SK-N-SH (cell line): ENCODE results near the gene TRAPPC8. TPM values are rescaled to one million over a fixed set of nuclear protein-coding genes. Genes with fewer than 3 reads are reported as not detected.

Source experiments
- CTCF ChIA-PET: fragments of 300-600, 350-600 bp; formaldehyde crosslinking; extraction: SDS; loops from one replicate; lab custom pipeline; 2021; lab: Yijun Ruan, JAX
- POLR2A ChIA-PET: fragments of 350-600 bp; sonication (Branson Sonifier 250); formaldehyde crosslinking; extraction: SDS; loops from one replicate; lab custom pipeline; 2020; ENCODE audit warnings: antibody characterized with exemption, inconsistent platforms; lab: Yijun Ruan, JAX
- DNase-seq: peaks from one replicate; pipeline ENCODE4 v3.0.0; 2012
- H2AFZ ChIP-seq: fragments of 200-600 bp; sonication (generic); 2 replicates; pipeline ENCODE4 v1.8.1; 2016; ENCODE audit warnings: antibody characterized with exemption, mild to moderate bottlenecking, low read depth
- H3F3A ChIP-seq: fragments of 200-600 bp; sonication (generic); replicated peaks from 2 replicates; pipeline ENCODE3; 2016; ENCODE audit warnings: antibody characterized with exemption, mild to moderate bottlenecking; ENCODE audit not compliant: insufficient read depth
- H3K27ac ChIP-seq, 2 experiments: fragments of 200-500 bp in 1 of 2; fragments of 200-600 bp in 1 of 2; sonication (Bioruptor generic) in 1 of 2; sonication (generic), shearing (Covaris generic) in 1 of 2; 2 replicates each; pipeline versions ENCODE4 v1.5.1 to v1.6.1; 2014 to 2016; ENCODE audit warnings: low read depth in 2 of 2, inconsistent platforms in 1 of 2, low read length in 1 of 2, mild to moderate bottlenecking in 1 of 2, mixed read lengths in 1 of 2
- H3K27me3 ChIP-seq: fragments of 200-600 bp; sonication (generic), shearing (Covaris generic); 2 replicates; pipeline ENCODE4 v1.6.1; 2016; ENCODE audit warnings: mixed run types; ENCODE audit not compliant: insufficient read depth
- H3K36me3 ChIP-seq, 2 experiments: fragments of 200-500 bp in 1 of 2; fragments of 200-600 bp in 1 of 2; sonication (Bioruptor generic) in 1 of 2; sonication (generic) in 1 of 2; replicated peaks in 1 of 2; 2 replicates each; pipeline versions ENCODE3 to v1.5.1; 2014 to 2016; ENCODE audit warnings: low read length in 1 of 2, mild to moderate bottlenecking in 1 of 2; ENCODE audit not compliant: insufficient read depth in 2 of 2, control insufficient read depth in 1 of 2
- H3K4me1 ChIP-seq, 2 experiments: fragments of 200-500 bp in 1 of 2; fragments of 200-600 bp in 1 of 2; sonication (Bioruptor generic) in 1 of 2; sonication (generic), shearing (Covaris generic) in 1 of 2; 2 replicates each; pipeline versions ENCODE4 v1.5.1 to v1.6.1; 2014 to 2016; ENCODE audit warnings: low read depth in 1 of 2, low read length in 1 of 2, mixed run types in 1 of 2; ENCODE audit not compliant: insufficient read depth in 2 of 2, control insufficient read depth in 1 of 2
- H3K4me2 ChIP-seq: fragments of 200-600 bp; sonication (generic), shearing (Covaris generic); 2 replicates; pipeline ENCODE4 v1.6.1; 2017; ENCODE audit warnings: mixed run types
- H3K4me3 ChIP-seq, 2 experiments: fragments of 200-500 bp in 1 of 2; fragments of 200-600 bp in 1 of 2; sonication (Bioruptor generic) in 1 of 2; sonication (generic), shearing (Covaris generic) in 1 of 2; 2 replicates each; pipeline versions ENCODE4 v1.5.1 to v1.8.1; 2014 to 2016; ENCODE audit warnings: low read depth in 2 of 2, inconsistent platforms in 1 of 2, low read length in 1 of 2, mild to moderate bottlenecking in 1 of 2, mixed read lengths in 1 of 2, moderate library complexity in 1 of 2
- H3K79me2 ChIP-seq: fragments of 200-600 bp; sonication (generic); 2 replicates; pipeline ENCODE4 v1.8.1; 2017; ENCODE audit warnings: mild to moderate bottlenecking; ENCODE audit not compliant: insufficient read depth
- H3K9ac ChIP-seq: fragments of 200-600 bp; sonication (generic); 2 replicates; pipeline ENCODE4 v1.6.1; 2017; ENCODE audit warnings: mixed run types
- H3K9me2 ChIP-seq: fragments of 200-600 bp; sonication (generic); 2 replicates; pipeline ENCODE4 v1.6.1; 2017; ENCODE audit warnings: mixed run types
- H3K9me3 ChIP-seq: fragments of 200-600 bp; sonication (generic); 2 replicates; pipeline ENCODE4 v1.6.1; 2017; ENCODE audit warnings: mixed run types, mild to moderate bottlenecking, moderate library complexity
- H4K20me1 ChIP-seq: fragments of 200-600 bp; sonication (generic); 2 replicates; pipeline ENCODE4 v1.6.1; 2017; ENCODE audit warnings: mild to moderate bottlenecking, mixed run types; ENCODE audit not compliant: insufficient read depth
- CHD2 ChIP-seq: fragments of 150-350 bp; IDR thresholded peaks from 2 replicates; pipeline ENCODE4 v1.6.1; 2018; ENCODE audit warnings: low read length; ENCODE audit not compliant: partially characterized antibody
- ELF1 ChIP-seq: IDR thresholded peaks from 2 replicates; pipeline ENCODE4 v1.4.0; 2012
- FOSL2 ChIP-seq: IDR thresholded peaks from 2 replicates; pipeline ENCODE4 v1.4.0; 2012; ENCODE audit warnings: low read depth, mild to moderate bottlenecking, moderate library complexity, borderline replicate concordance
- GABPA ChIP-seq: IDR thresholded peaks from 2 replicates; pipeline ENCODE4 v1.4.0; 2012; ENCODE audit warnings: low read depth, mild to moderate bottlenecking
- MAX ChIP-seq: IDR thresholded peaks from 2 replicates; pipeline ENCODE4 v1.4.0; 2012; ENCODE audit warnings: low read depth
- MEF2A ChIP-seq: IDR thresholded peaks from 2 replicates; pipeline ENCODE4 v1.4.0; 2012; ENCODE audit warnings: low read depth, borderline replicate concordance
- MXI1 ChIP-seq: IDR thresholded peaks from 2 replicates; pipeline ENCODE4 v1.6.1; 2012; ENCODE audit warnings: mild to moderate bottlenecking, low read depth, low read length, improper control_type of control experiment
- POLR2AphosphoS5 ChIP-seq: IDR thresholded peaks from 2 replicates; pipeline ENCODE4 v1.6.1; 2012; ENCODE audit warnings: low read depth, low read length
- RAD21 ChIP-seq: IDR thresholded peaks from 2 replicates; pipeline ENCODE4 v1.6.1; 2012; ENCODE audit warnings: mild to moderate bottlenecking, low read length
- REST ChIP-seq: IDR thresholded peaks from 2 replicates; pipeline ENCODE4 v1.6.1; 2012; ENCODE audit warnings: mild to moderate bottlenecking, low read depth, low read length, moderate library complexity
- RFX5 ChIP-seq: IDR thresholded peaks from 2 replicates; pipeline ENCODE4 v1.6.1; 2012; ENCODE audit warnings: mild to moderate bottlenecking, improper control_type of control experiment, low read length
- SIN3A ChIP-seq: IDR thresholded peaks from 2 replicates; pipeline ENCODE4 v1.6.1; 2012; ENCODE audit warnings: low read depth, mild to moderate bottlenecking, low read length, moderate library complexity, borderline replicate concordance
- TAF1 ChIP-seq: IDR thresholded peaks from 2 replicates; pipeline ENCODE4 v1.6.1; 2012; ENCODE audit warnings: low read depth, mild to moderate bottlenecking, low read length, moderate library complexity, borderline replicate concordance
- TEAD4 ChIP-seq: IDR thresholded peaks from 2 replicates; pipeline ENCODE4 v1.4.0; 2012; ENCODE audit warnings: mild to moderate bottlenecking, borderline replicate concordance; ENCODE audit not compliant: insufficient read depth
- USF1 ChIP-seq: IDR thresholded peaks from 2 replicates; pipeline ENCODE4 v1.4.0; 2012; ENCODE audit warnings: low read depth, borderline replicate concordance
- USF2 ChIP-seq: fragments of 150-350 bp; IDR thresholded peaks from 2 replicates; pipeline ENCODE4 v1.6.1; 2017; ENCODE audit warnings: antibody characterized with exemption, low read length, low read depth, borderline replicate concordance
- YY1 ChIP-seq: IDR thresholded peaks from 2 replicates; pipeline ENCODE4 v1.4.0; 2012; ENCODE audit warnings: low read depth, mild to moderate bottlenecking
- WGBS: methylation state at CpG from one replicate; pipeline ENCODE4 v1.1.6; 2017; ENCODE audit warnings: low lambda C conversion rate; 5-methylcytosine and 5-hydroxymethylcytosine counted together
- polyA plus RNA-seq, 3 experiments: library from polyadenylated mRNA; depleted of rRNA; stranded (reverse); fragments of >200 nt; gene quantifications; 2 replicates each; pipeline ENCODE4 v1.2.3, GENCODE V29; 2012

Gene TRAPPC8
- 14.9 and 22.5 TPM in 2 replicates for polyA plus RNA-seq (2012; rRNA removed)
- 16.0 and 17.6 TPM in 2 replicates for polyA plus RNA-seq (2012; cell fraction: cytosol; rRNA removed)
- polyA plus RNA-seq (2012; cell fraction: nucleus; rRNA removed) = 23.3 and 40.2 TPM in 2 replicates

- peak within 1 kb of the TSS; percentile 95 for H2AFZ ChIP-seq
- TF ChIP-seq TAF1 = peak; percentile 84
- no peak for TF ChIP-seq FOSL2
- TF ChIP-seq POLR2AphosphoS5 = peak; percentile 82
- TF ChIP-seq MEF2A = no peak
- no peak for TF ChIP-seq TEAD4
- peak; percentile 86 for TF ChIP-seq ELF1
- peak; percentile 80; the same call in 1 of the 2 replicates for TF ChIP-seq MXI1
- peak; percentile 11; the same call in 1 of the 2 replicates for TF ChIP-seq SIN3A
- no peak for TF ChIP-seq RFX5
- TF ChIP-seq GABPA = peak; percentile 76
- TF ChIP-seq RAD21 = peak; percentile 28
- peak; percentile 73 for TF ChIP-seq CHD2
- 0 out of 2 replicates have a peak, but pooled peaks have one; percentile 28 for TF ChIP-seq REST
- peak; percentile 93 for TF ChIP-seq YY1
- TF ChIP-seq MAX = 0 out of 2 replicates have a peak, but pooled peaks have one; percentile 36
- TF ChIP-seq USF2 = peak; percentile 95
- TF ChIP-seq USF1 = peak; percentile 98
- H3K4me2 ChIP-seq = peak within 1 kb of the TSS; percentile 89
- ChIA-PET CTCF (interaction anchor here (0.6 to 1.7 kb wide), 5 partner anchors 12 to 389 kb away, joined by 3 to 4 read pairs (median 3); no protein-coding TSS in a partner anchor), POLR2A (interaction anchor here (0.5 to 1.0 kb wide), 4 partner anchors 21 to 246 kb away, joined by 3 to 5 read pairs (median 3); no protein-coding TSS in a partner anchor)
- peaks cover 6 to 7% of the 10 kb centered on the region in 2 experiments; a peak in 3 of 4 replicates for H3K4me1 ChIP-seq
- H3K36me3 ChIP-seq = no peaks in the 10 kb centered on the region
- H3K9ac ChIP-seq = peak within 1 kb of the TSS; percentile 87
- H3K27me3 ChIP-seq = no peaks in the 10 kb centered on the region
- H3K79me2 ChIP-seq = peaks cover 44% of the 10 kb centered on the region
- no peaks in the 10 kb centered on the region for H3K9me3 ChIP-seq
- no peaks in the 10 kb centered on the region for H3F3A ChIP-seq
- 1% methylated on average over 37 of the region's 58 CpGs for WGBS
- H4K20me1 ChIP-seq = peaks cover 33% of the 10 kb centered on the region
- H3K4me3 ChIP-seq = peak within 1 kb of the TSS; percentile 79 to 86
- peak; percentile 97 for DNase-seq
- peak within 1 kb of the TSS; percentile 86 to 89 for H3K27ac ChIP-seq
- H3K9me2 ChIP-seq = no peaks in the 10 kb centered on the region
These were observed at the start of gene TRAPPC8 for GRCh38 chr18:31942999-31943877. Gene TRAPPC8, minus strand, starts transcription at chr18:31943128. Its CDS starts 364 bp downstream, at chr18:31942764.
